Peyer's patch (tissue), 4 donors: Measurements from ENCODE around the gene LRRC57.

ENCODE experiments used
- POLR2A ChIP-seq, 2 donors: fragments of 450-650 bp; IDR thresholded peaks; one replicate each; pipeline ENCODE4 v1.5.1; 2017; ENCODE audit warnings: antibody characterized with exemption in 2 of 2, mild to moderate bottlenecking in 2 of 2, moderate library complexity in 2 of 2
- TF ChIP-seq, protein P1 (sequence below), 6 experiments: fragments of 450-650 bp in 4 of 6; fragments of 200-600 bp in 2 of 6; sonication (generic) in 1 of 6; IDR thresholded peaks; one replicate each; pipeline ENCODE4 v1.5.1; 2017 to 2019; ENCODE audit warnings: antibody characterized with exemption in 6 of 6, mild to moderate bottlenecking in 3 of 6, moderate library complexity in 1 of 6

DNA sequence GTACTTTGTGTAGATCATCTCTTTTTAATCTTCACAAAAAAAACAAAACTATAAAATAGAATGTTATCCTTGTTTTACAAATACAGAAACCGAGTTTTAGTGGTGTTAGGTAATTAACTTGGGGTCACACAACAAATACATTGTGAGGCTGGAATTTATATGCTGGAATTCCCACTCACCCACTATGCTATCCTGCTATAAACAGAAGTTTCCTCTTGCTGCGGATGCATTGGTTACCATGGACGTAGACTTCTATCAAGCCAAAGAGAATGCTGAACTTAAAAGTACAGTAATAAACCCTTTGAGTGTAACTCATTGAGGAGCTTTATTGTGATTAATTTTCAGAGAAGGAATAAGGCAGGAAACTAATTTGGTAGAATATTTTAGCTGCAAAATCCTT lies 44.0 kb downstream of the LRRC57 start:
- no peak for TF ChIP-seq POLR2A (IDR thresholded peaks at IDR 0.05)
- TF ChIP-seq, protein P1, sequence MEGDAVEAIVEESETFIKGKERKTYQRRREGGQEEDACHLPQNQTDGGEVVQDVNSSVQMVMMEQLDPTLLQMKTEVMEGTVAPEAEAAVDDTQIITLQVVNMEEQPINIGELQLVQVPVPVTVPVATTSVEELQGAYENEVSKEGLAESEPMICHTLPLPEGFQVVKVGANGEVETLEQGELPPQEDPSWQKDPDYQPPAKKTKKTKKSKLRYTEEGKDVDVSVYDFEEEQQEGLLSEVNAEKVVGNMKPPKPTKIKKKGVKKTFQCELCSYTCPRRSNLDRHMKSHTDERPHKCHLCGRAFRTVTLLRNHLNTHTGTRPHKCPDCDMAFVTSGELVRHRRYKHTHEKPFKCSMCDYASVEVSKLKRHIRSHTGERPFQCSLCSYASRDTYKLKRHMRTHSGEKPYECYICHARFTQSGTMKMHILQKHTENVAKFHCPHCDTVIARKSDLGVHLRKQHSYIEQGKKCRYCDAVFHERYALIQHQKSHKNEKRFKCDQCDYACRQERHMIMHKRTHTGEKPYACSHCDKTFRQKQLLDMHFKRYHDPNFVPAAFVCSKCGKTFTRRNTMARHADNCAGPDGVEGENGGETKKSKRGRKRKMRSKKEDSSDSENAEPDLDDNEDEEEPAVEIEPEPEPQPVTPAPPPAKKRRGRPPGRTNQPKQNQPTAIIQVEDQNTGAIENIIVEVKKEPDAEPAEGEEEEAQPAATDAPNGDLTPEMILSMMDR (IDR thresholded peaks at IDR 0.05) = no peak
